Measurements from ENCODE around the gene SLC38A3. TPM values are rescaled to one million over a fixed set of nuclear protein-coding genes. Genes with fewer than 3 reads are reported as not detected.

The SLC38A3 gene
- total and polyA plus RNA-seq, 2 donors (not counting 3 experiments of a cell fraction or from before 2014, with no cell fraction given), result 0.60 to 1.1 TPM

GRCh38 chr3:50245831-50246516, 40.9 kb downstream of the SLC38A3 start:
- DNase-seq (ENCODE audit: low read depth, low spot score) (peak; percentile 90), FAIRE-seq (peak; percentile 95)
- dilution Hi-C loops (cut with MboI; ENCODE audit: extremely low pct_ligation_motif_present, low sequenced_read_pairs), result no loop called here
- peak overlapping the region; percentile 32 for H3K4me2 ChIP-seq (ENCODE audit: insufficient read depth, low read length)
- H3K27me3 ChIP-seq (ENCODE audit: control insufficient read depth in 2 of 2, insufficient read depth in 2 of 2, low read length in 2 of 2), result no peaks in the 10 kb centered on the region
- H3K9me3 ChIP-seq (replicated peaks; ENCODE audit: control insufficient read depth, insufficient read depth, low read length), result no peaks in the 10 kb centered on the region
- TF ChIP-seq EZH2 (IDR thresholded peaks at IDR 0.05; ENCODE audit: borderline replicate concordance, low read depth, low read length, severe bottlenecking) (no peak), CTCF (IDR thresholded peaks at IDR 0.05; ENCODE audit: extremely low read depth in 1 of 2, insufficient read depth in 1 of 2, low read depth in 1 of 2, low read length in 2 of 2) (peak; percentile 98 to 99), POLR2A (IDR thresholded peaks at IDR 0.05; ENCODE audit: low read depth, low read length) (peak; percentile 6), POLR2AphosphoS5 (IDR thresholded peaks at IDR 0.05; ENCODE audit: insufficient read depth, low read depth, low read length) (peak; percentile 4)
- H3K36me3 ChIP-seq (ENCODE audit: control insufficient read depth in 2 of 2, extremely low read depth in 1 of 2, insufficient read depth in 2 of 2, low read length in 2 of 2), result peaks cover 4 to 26% of the 10 kb centered on the region in 2 experiments
- H2AFZ ChIP-seq (ENCODE audit: low read depth, low read length), result no peak overlapping the region
- peaks cover 91% of the 10 kb centered on the region for H3K79me2 ChIP-seq (ENCODE audit: control insufficient read depth, insufficient read depth, low read length)
- ChIA-PET CTCF (interaction anchor here (0.5 to 3.7 kb wide), 25 partner anchors 8 to 407 kb away, joined by 3 to 134 read pairs (median 6); partner anchors contain the start of genes GNAI2, GNAT1 and IFRD2), POLR2A (interaction anchor here (1.0 to 1.9 kb wide), 4 partner anchors 10 to 82 kb away, joined by 3 to 14 read pairs (median 4); partner anchors contain the start of genes GNAI2, SEMA3B and TUSC2)
- no TSS peak for BruUV-seq (replicated peaks)
- H3K9ac ChIP-seq (replicated peaks; ENCODE audit: extremely low read depth, insufficient read depth, low read length), result peak overlapping the region; percentile 56
- no peak overlapping the region for H3K4me3 ChIP-seq (replicated peaks in 1 of 3; ENCODE audit: insufficient read depth in 1 of 3, low read depth in 1 of 3, low read length in 3 of 3)
- intact Hi-C loops (cut with micrococcal nuclease), result loop anchor here (1.0 to 2.0 kb wide), 5 partner anchors 8 to 27 kb away; no protein-coding TSS in a partner anchor
- H3K27ac ChIP-seq (ENCODE audit: insufficient read depth, low read depth, low read length), result peak overlapping the region; percentile 86
- H3K9me1 ChIP-seq (replicated peaks; ENCODE audit: control insufficient read depth, extremely low read depth, insufficient read depth, low read length), result no peaks in the 10 kb centered on the region
- H3K4me1 ChIP-seq (ENCODE audit: control insufficient read depth, extremely low read depth, insufficient read depth, low read length), result peaks cover 92% of the 10 kb centered on the region
- no peaks in the 10 kb centered on the region for H4K20me1 ChIP-seq (replicated peaks; ENCODE audit: control insufficient read depth, extremely low read depth, insufficient read depth, low read length)
